MM.1S (cell line): ENCODE results near the gene SCNN1G.

Source experiments
- DNase-seq: peaks from one replicate; pipeline ENCODE4 v3.0.0-alpha.2; 2015
- H2AFZ ChIP-seq: fragments of 300-600 bp; sonication (generic); 2 replicates; pipeline ENCODE4 v1.6.0; 2016; ENCODE audit warnings: antibody characterized with exemption, low read length
- H3F3A ChIP-seq: fragments of 300-600 bp; sonication (generic); 2 replicates; pipeline ENCODE4 v1.6.1; 2016; ENCODE audit warnings: mild to moderate bottlenecking, antibody characterized with exemption, low read length, moderate library complexity, mixed read lengths; ENCODE audit not compliant: insufficient read depth
- H3K27ac ChIP-seq: fragments of 300-600 bp; sonication (generic); 2 replicates; pipeline ENCODE4 v1.5.1; 2016; ENCODE audit warnings: mild to moderate bottlenecking, low read length
- H3K27me3 ChIP-seq: fragments of 300-600 bp; sonication (generic); replicated peaks from 2 replicates; pipeline ENCODE4 v1.6.0; 2016; ENCODE audit warnings: low read length; ENCODE audit not compliant: insufficient read depth
- H3K36me3 ChIP-seq: fragments of 300-600 bp; sonication (generic); replicated peaks from 2 replicates; pipeline ENCODE4 v1.6.1; 2016; ENCODE audit warnings: mild to moderate bottlenecking, low read length, mixed read lengths; ENCODE audit not compliant: insufficient read depth
- H3K4me1 ChIP-seq: fragments of 300-600 bp; sonication (generic); 2 replicates; pipeline ENCODE4 v1.6.1; 2016; ENCODE audit warnings: low read length, mixed read lengths
- H3K4me2 ChIP-seq: fragments of 300-600 bp; sonication (generic); 2 replicates; pipeline ENCODE4 v1.6.0; 2016; ENCODE audit warnings: low read depth, low read length
- H3K4me3 ChIP-seq: fragments of 300-600 bp; sonication (generic); 2 replicates; pipeline ENCODE4 v1.5.1; 2016; ENCODE audit warnings: low read length, mixed read lengths
- H3K79me2 ChIP-seq: fragments of 300-600 bp; sonication (generic); 2 replicates; pipeline ENCODE4 v1.6.1; 2016; ENCODE audit warnings: mixed run types, low read length, mixed read lengths
- H3K9ac ChIP-seq: fragments of 300-600 bp; sonication (generic); 2 replicates; pipeline ENCODE4 v1.6.1; 2016; ENCODE audit warnings: low read length, mixed read lengths
- H3K9me2 ChIP-seq: fragments of 300-600 bp; sonication (generic); replicated peaks from 2 replicates; pipeline ENCODE4 v1.6.1; 2016; ENCODE audit warnings: mild to moderate bottlenecking, low read length, mixed read lengths; ENCODE audit not compliant: insufficient read depth
- H3K9me3 ChIP-seq: fragments of 300-600 bp; sonication (generic); replicated peaks from 2 replicates; pipeline ENCODE4 v1.6.1; 2016; ENCODE audit warnings: mild to moderate bottlenecking, low read length, mixed read lengths; ENCODE audit not compliant: insufficient read depth
- H4K20me1 ChIP-seq: fragments of 300-600 bp; sonication (generic); 2 replicates; pipeline ENCODE4 v1.6.1; 2016; ENCODE audit warnings: mild to moderate bottlenecking, low read length, moderate library complexity, mixed read lengths; ENCODE audit not compliant: insufficient read depth
- EZH2 ChIP-seq: fragments of 300-600 bp; sonication (generic); optimal IDR thresholded peaks from 2 replicates; pipeline ENCODE3; 2017; ENCODE audit warnings: low read depth, mild to moderate bottlenecking, antibody characterized with exemption, low read length, mixed read lengths
- EZH2phosphoT487 ChIP-seq: fragments of 300-600 bp; sonication (generic); IDR thresholded peaks from 2 replicates; pipeline ENCODE4 v1.6.1; 2018; ENCODE audit warnings: antibody characterized with exemption, low read length
- TF ChIP-seq, protein P1 (sequence below): fragments of 300-600 bp; sonication (generic); IDR thresholded peaks from 2 replicates; pipeline ENCODE4 v1.5.1; 2016; ENCODE audit warnings: antibody characterized with exemption, low read length, mixed read lengths

SCNN1G gene

GRCh38 chr16:23155445-23156049, 27.0 kb upstream of the SCNN1G start:
- H3K9ac ChIP-seq = no peak overlapping the region
- H3F3A ChIP-seq = no peaks in the 10 kb centered on the region
- H3K9me2 ChIP-seq = no peaks in the 10 kb centered on the region
- no peak overlapping the region for H3K27ac ChIP-seq
- H3K4me3 ChIP-seq = no peak overlapping the region
- H3K4me1 ChIP-seq = peaks cover 4% of the 10 kb centered on the region; the same call in 1 of the 2 replicates
- no peaks in the 10 kb centered on the region for H3K27me3 ChIP-seq
- DNase-seq = no peak
- no peak overlapping the region for H2AFZ ChIP-seq
- H3K36me3 ChIP-seq = no peaks in the 10 kb centered on the region
- no peak overlapping the region for H3K4me2 ChIP-seq
- no peaks in the 10 kb centered on the region for H3K9me3 ChIP-seq
- H4K20me1 ChIP-seq = no peaks in the 10 kb centered on the region
- no peaks in the 10 kb centered on the region for H3K79me2 ChIP-seq
- TF ChIP-seq, protein P1, sequence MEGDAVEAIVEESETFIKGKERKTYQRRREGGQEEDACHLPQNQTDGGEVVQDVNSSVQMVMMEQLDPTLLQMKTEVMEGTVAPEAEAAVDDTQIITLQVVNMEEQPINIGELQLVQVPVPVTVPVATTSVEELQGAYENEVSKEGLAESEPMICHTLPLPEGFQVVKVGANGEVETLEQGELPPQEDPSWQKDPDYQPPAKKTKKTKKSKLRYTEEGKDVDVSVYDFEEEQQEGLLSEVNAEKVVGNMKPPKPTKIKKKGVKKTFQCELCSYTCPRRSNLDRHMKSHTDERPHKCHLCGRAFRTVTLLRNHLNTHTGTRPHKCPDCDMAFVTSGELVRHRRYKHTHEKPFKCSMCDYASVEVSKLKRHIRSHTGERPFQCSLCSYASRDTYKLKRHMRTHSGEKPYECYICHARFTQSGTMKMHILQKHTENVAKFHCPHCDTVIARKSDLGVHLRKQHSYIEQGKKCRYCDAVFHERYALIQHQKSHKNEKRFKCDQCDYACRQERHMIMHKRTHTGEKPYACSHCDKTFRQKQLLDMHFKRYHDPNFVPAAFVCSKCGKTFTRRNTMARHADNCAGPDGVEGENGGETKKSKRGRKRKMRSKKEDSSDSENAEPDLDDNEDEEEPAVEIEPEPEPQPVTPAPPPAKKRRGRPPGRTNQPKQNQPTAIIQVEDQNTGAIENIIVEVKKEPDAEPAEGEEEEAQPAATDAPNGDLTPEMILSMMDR = no peak; the same call in 1 of the 2 replicates
- TF ChIP-seq EZH2 (no peak), EZH2phosphoT487 (no peak)

- Histone ChIP-seq H3K36me3 (no peaks in the 10 kb centered on the region), H3F3A (no peaks in the 10 kb centered on the region), H3K9me2 (no peaks in the 10 kb centered on the region), H3K27me3 (no peaks in the 10 kb centered on the region), H3K4me1 (peaks cover 4% of the 10 kb centered on the region; the same call in 1 of the 2 replicates), H4K20me1 (no peaks in the 10 kb centered on the region), H2AFZ (no peak overlapping the region), H3K9ac (no peak overlapping the region), H3K79me2 (no peaks in the 10 kb centered on the region), H3K27ac (no peak overlapping the region), H3K4me3 (no peak overlapping the region), H3K4me2 (no peak overlapping the region), H3K9me3 (no peaks in the 10 kb centered on the region)
- no peak for TF ChIP-seq EZH2
- TF ChIP-seq, protein P1 = no peak
- TF ChIP-seq EZH2phosphoT487 = no peak
- DNase-seq = no peak
Observed at GRCh38 chr16:23156110-23156509, 26.4 kb upstream of the SCNN1G start.

DNA sequence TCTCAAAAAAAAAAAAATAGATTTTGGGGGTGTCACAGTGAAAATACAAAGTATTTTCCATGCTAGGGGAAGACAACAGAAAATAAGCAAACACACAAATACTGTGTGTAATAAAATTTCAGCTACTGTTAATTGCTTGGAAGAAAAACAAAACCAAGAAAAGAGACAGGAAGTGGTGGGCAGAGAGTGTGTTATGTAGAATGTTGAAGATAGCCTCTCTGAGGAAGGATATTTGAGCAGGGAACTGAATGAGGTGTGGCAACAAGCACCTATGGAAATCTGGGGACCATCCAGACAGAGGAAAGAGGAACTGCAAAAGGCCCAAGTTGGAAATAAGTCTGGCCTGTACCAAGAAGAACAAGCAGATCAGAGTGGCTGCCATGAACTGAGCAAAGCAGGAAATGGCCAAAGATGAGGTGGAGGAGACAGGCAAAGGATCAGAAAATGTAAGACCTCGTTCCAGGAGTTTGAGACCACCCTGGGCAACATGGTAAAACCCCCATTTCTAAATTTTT, 25.5 kb upstream of the SCNN1G start:
- no peaks in the 10 kb centered on the region for H3K9me3 ChIP-seq
- no peak overlapping the region for H3K9ac ChIP-seq
- peaks cover 4% of the 10 kb centered on the region; the same call in 1 of the 2 replicates for H3K4me1 ChIP-seq
- H3K27ac ChIP-seq = no peak overlapping the region
- no peaks in the 10 kb centered on the region for H3F3A ChIP-seq
- no peak overlapping the region for H3K4me3 ChIP-seq
- peak; percentile 13 for DNase-seq
- no peaks in the 10 kb centered on the region for H3K36me3 ChIP-seq
- TF ChIP-seq, protein P1 = no peak
- no peak for TF ChIP-seq EZH2phosphoT487
- TF ChIP-seq EZH2 = no peak
- no peaks in the 10 kb centered on the region for H3K27me3 ChIP-seq
- no peaks in the 10 kb centered on the region for H4K20me1 ChIP-seq
- no peak overlapping the region for H3K4me2 ChIP-seq
- H3K9me2 ChIP-seq = no peaks in the 10 kb centered on the region
- no peak overlapping the region for H2AFZ ChIP-seq
- no peaks in the 10 kb centered on the region for H3K79me2 ChIP-seq
